T1000 (cell line): ENCODE measurements around the gene ANO9.

Source experiments
- DNase-seq: peaks from one replicate; lab custom pipeline; 2025; ENCODE audit warnings: mixed read lengths; lab: John Stamatoyannopoulos, UW

Gene ANO9

DNA sequence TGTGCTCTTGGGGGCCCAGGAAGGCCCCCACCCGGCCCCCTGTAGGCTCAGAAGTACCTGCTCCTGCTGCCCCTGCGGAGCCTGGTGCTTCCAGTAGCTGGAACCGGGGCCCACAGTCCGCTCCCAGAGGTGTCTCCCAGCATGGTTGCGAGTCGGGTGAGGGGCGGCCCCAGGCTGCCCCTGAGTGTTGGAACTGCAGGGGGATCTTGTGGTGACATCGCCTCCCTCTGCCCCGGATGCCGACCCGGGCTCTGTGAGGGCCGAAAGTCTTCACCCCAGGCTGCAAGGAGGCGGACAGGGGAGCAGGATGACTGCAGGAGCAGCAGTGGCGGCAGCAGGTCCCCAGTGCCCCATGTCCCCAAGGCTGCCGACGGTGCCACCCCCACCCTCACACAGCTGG is 57.3 kb downstream of the ANO9 start:
- no peak for DNase-seq

DNA sequence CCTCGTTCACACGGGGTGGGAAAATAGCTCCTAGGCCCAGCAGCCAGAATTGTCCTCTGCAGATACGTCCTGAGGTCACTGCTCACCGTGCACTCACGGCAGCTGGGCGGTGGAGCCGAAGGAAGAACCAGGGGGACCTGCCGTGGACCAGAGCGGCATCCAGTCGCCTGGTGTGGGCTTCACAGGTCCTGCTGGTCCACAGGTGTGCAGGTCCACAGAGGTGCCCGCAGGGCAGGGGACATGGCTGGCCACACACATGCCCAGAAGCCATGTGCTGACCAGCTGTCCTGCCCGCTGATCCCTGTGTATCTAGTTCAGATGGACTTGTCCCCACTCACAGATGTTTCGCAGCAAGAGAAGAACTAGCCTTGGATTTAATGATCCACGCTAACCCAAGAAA is 58.4 kb downstream of the ANO9 start:
- no peak for DNase-seq

- DNase-seq = no peak
Measured at GRCh38 chr11:382081-382629, 59.7 kb downstream of the ANO9 start.

- DNase-seq = no peak
Measured at GRCh38 chr11:381501-382072, 60.2 kb downstream of the ANO9 start.

DNA sequence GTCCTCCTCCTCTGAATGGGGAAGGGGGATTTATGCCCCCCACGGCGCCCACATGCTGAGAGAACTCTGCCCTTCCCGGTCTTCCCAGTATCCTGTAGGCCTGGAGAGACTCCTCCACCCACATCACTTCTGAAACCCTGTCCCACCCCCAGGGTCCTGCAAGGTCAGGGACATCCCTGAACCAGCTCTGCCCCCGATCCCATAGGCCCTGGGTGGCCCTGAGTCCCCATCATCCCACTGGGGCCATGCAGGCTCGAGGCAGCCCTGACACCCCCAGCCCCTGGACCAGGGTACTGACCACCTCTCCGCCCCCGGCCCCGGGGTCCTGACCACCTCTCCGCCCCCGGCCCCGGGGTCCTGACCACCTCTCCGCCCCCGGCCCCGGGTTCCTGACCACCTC is 60.8 kb downstream of the ANO9 start:
- DNase-seq = no peak

GRCh38 chr11:380491-380890 is 61.3 kb downstream of the ANO9 start:
- DNase-seq = no peak

DNA sequence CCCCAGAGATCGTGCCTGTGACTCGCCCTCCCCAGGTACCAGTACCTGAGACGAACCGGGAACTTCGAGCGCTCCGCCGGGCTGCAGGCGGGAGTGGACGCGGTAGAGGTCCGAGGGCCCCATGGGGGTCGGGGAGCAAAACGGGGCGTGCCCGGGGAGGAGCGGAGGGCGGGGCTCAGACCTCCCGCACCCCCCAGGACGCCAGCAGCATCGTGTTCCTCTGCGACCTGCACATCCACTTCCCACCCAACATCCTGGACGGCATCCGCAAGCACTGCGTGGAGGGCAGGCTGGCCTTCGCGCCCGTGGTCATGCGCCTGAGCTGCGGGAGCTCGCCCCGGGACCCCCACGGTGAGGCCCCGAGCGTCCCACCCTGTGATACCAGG is 61.7 kb downstream of the ANO9 start:
- DNase-seq = no peak

GRCh38 chr11:379205-380094 is 62.4 kb downstream of the ANO9 start:
- no peak for DNase-seq

DNA sequence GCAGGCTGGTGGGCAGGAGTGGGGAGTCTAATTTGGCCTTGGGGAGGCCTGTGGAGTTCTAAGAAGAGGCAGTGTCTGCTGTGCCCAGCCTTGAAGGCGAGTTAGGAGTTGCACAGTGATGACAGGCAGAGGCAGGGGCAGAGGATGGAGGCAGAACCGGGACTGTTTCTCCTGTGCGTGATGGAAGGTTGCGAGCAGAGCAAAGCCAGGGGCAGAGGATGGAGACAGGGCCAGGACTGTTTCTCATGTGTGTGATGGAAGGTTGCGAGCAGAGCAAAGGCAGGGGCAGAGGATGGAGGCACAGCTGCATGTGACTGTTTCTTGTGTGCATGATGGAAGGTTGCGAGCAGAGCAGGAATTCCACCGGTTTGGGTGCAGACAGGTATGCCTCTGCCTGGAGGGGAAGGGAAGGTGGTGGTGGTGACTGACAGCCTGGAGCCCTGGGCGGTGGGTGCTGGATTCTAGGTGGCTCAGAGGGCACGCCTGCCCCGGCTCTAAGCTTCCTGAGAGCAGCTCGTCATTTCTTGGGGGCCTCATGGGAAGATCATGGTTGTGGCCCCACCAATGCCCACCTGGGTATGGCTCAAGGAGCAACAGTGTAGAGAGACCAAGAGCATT is 63.8 kb downstream of the ANO9 start:
- no peak for DNase-seq

DNA sequence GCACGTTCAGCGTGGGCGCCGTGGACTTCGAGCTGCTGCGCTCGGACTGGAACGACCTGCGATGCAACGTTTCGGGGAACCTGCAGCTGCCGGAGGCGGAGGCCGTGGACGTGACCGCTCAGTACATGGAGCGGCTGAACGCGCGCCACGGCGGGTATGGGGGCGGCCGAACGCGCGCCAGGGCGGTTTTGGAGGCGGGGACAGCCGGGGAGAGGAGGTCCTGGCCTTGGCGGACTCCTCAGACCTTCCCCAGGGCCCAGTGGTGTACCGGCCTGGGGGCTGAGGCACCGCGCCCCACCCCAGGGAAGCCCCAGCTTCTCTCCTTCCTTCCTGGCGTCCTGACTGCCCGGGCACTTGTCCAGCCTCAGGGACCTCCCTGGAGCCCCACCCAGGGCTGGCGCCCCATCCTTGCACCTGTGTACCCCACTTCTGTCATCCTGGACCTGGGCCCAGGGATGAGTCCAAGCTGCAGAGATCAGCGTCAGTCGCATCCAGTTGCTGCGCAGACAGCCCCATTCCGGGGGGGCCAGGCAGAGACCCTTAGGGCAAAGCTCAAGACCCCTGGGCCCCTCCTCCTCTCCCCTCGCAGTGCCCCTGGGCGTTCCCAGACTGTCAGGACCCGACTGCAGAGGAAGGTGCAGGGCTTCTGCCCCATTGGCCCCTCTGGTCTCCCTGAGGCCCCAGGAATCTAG is 64.5 kb downstream of the ANO9 start:
- DNase-seq = no peak

GRCh38 chr11:376531-377173 is 65.2 kb downstream of the ANO9 start:
- no peak for DNase-seq

DNA sequence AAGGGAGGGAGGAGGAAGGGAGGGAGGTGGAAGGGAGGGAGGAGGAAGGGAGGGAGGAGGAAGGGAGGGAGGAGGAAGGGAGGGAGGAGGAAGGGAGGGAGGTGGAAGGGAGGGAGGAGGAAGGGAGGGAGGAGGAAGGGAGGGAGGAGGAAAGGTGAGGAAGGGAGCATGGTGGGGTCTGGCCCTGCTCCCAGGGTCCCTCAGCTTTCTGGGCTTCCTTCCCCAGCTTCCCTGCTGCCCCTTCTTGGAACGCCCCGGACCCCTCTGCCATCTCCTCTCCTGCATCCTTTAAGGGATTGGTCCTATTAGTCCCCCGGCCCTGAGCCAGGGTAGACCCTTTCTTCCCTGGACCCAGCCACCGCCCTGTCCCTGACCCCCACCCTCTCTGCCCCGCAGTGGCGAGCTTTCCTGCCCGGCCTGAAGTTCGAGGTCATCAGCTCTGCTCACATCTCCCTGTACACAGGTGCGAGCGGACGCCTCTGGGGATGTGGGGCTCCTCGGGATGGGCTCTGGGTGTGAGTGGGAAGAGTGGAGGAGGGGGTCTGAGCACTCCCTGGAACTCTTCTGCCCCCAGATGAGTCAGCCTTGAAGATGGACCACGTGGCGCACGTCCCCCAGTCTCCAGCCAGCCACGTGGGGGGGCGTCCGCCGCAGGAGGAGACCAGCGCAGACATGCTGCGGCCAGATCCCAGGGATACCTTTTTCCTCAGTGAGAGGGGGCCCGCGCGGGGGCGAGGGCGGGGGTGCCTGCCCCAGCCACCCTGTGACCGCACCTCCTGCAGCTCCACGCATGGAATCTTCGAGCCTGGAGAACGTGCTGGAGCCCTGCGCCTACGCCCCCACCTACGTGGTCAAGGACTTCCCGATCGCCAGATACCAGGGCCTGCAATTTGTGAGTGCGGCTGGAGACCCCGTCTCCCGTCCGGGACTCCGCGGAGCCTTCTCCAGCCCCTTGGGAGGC is 66.5 kb downstream of the ANO9 start:
- DNase-seq = no peak

GRCh38 chr11:373716-374551 is 67.9 kb downstream of the ANO9 start:
- no peak for DNase-seq

DNA sequence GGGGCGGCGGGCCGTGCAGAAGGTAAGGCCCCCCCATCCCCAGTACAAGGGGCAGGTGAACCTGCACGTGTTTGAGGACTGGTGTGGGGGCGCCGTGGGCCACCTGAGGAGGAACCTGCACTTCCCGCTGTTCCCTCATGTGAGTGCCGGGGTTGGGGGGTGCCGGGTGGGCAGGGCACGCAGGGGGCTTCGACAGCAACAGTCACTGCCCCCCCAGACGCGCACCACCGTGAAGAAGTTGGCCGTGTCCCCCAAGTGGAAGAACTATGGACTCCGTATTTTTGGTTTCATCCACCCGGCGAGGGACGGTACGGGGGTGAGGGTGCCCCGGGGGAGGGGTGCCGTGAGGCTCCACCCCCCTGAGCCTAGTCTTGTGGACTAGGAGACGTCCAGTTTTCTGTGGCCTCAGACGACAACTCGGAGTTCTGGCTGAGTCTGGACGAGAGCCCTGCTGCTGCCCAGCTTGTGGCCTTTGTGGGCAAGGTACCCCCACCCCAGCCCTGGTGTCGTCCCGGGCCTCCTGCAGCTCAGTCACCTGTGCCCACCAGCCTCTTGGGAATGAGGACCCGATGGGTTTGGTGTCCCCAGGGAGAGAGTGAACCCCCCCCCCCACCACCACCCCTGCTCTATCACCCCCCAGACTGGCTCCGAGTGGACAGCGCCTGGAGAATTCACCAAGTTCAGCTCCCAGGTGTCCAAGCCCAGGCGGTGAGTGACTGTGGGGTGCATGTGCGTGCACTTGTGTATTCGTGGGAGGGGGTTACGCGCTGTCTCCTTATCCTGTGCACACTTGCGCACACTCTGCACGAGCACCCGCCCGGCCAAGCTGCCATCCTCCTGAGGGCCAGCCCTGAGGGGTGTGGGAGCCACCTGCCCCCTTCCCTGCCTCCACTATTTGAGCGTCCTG is 68.7 kb downstream of the ANO9 start:
- DNase-seq = no peak

DNA sequence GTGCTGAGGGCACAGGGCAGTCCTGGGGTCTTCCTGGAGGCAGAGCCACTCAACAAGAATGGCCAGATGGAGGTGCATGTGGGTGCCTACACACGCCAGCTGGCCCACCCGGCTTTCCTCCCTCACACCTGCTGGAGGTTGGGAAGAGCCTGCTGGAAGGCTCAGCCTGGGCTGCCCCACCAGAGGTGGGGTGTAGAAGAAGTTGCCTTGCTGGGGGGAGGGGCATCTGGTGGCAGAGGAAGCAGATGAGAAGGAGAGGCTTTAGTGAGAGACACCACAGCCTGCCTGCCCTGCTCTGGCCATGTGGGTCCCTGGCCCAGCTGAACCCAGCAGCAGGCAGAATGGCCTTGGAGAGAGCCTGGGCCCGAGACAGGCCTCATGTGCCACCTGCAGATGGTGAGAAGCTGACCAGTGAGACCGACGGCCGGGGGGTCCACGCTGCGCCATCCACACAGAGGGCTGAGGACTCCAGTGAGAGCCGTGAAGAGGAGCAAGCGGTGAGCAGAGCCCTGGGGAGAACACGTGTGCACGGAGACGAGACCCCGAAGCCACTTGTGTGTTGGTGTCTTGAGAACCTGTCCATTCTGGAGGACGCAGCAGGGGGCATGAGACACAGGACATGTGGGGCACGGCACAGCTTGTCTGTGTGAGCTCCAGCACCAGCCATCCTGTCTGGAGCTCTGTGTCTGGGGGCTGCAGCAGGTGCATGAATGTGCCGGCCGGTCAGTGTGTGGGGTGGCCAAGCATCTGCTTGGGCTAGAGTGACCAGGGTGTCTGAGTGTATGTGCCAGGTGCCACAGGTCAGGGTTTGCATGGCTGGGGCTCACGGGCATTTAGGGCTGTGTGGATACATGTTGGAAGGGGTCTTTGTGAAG is 69.9 kb downstream of the ANO9 start:
- no peak for DNase-seq

- DNase-seq = no peak
Measured at GRCh38 chr11:371051-371450, 70.8 kb downstream of the ANO9 start.

DNA sequence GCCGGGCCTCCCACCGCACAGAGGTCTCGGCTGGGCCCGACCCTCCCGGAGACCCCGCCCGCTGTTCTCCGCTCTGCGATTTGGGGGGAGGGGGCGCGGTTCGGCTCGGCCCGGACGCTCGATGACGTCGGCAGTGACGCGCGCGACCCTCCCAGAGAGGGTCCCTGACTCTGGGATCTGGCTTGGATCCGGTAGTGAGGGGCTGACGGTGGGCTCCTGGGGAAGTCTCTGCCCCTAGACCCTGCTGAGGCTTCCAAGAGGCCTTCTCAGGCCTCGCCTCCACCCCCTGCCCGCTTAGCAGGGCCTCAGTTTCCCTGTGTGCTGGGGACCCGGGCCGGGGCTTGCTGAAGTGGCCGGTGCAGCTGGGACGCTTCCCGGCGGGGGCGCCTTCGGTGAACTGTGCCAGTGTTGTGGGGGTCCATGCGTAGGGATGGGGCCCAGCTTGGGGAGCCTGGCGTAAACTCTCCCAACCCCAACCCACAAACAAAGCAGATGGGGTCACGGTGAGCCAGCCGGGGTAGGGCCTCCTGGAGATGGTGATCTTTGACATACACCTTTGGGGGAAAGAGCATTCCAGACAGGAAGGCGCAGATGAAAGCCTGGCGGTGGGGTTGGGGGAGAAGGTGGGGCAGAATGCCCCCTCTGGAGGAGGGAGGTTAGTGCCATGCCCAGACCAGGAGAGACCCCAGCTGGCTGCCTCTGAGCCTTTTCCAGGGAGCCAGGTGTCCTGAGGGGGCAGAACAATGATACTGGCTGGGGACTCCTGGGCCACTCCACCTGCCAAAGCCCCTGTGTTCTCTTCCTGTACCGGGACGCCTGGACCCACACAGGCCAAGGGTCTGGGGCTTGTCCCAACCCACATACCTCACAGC is 71.5 kb downstream of the ANO9 start:
- DNase-seq = no peak
